Endothelial cell of umbilical vein (primary cell): ENCODE data around the gene USP6NL. TPM values are rescaled to one million over a fixed set of nuclear protein-coding genes. Genes with fewer than 3 reads are reported as not detected.

Experiments used
- BruUV-seq: library from RNA; stranded (reverse); fragments of 400-500 nt; replicated peaks from 2 replicates; lab custom pipeline; 2021; lab: Mats Ljungman, UMichigan
- CTCF ChIA-PET: fragments of 300-600, 350-600 bp; sonication (Branson Sonifier 250); formaldehyde crosslinking; loops from one replicate; lab custom pipeline; 2021; ENCODE audit warnings: antibody characterized with exemption, inconsistent platforms; lab: Charles Lee
- POLR2A ChIA-PET: fragments of 300-600, 350-600 bp; sonication (Branson Sonifier 250); formaldehyde crosslinking; loops from one replicate; lab custom pipeline; 2021; ENCODE audit warnings: antibody characterized with exemption, inconsistent platforms; lab: Charles Lee
- DNase-seq: peaks from one replicate; pipeline ENCODE4 v3.0.0-alpha.2; 2011; ENCODE audit warnings: low read depth, low spot score
- FAIRE-seq: peaks from 2 replicates; lab custom pipeline; 2011; peaks lifted over from hg19 to GRCh38; lab: Jason Lieb, UNC
- H2AFZ ChIP-seq: 2 replicates; pipeline ENCODE4 v1.6.0; 2012; ENCODE audit warnings: low read depth, low read length, control low read depth, inconsistent platforms
- H3K27ac ChIP-seq: 2 replicates; pipeline ENCODE4 v1.5.1; 2011; ENCODE audit warnings: low read depth, mild to moderate bottlenecking, control low read depth, low read length, moderate library complexity; ENCODE audit not compliant: insufficient read depth
- H3K27me3 ChIP-seq, 2 experiments: 2 replicates each; pipeline versions ENCODE4 v1.6.0 to v1.6.1; 2011; ENCODE audit warnings: low read length in 2 of 2, mixed read lengths in 1 of 2; ENCODE audit not compliant: control insufficient read depth in 2 of 2, insufficient read depth in 2 of 2
- H3K36me3 ChIP-seq, 2 experiments: 2 replicates in 1 of 2; 3 replicates in 1 of 2; pipeline ENCODE4 v1.5.1; 2011; ENCODE audit warnings: low read length in 2 of 2, mild to moderate bottlenecking in 1 of 2, moderate library complexity in 1 of 2; ENCODE audit not compliant: control insufficient read depth in 2 of 2, insufficient read depth in 2 of 2; ENCODE audit errors: extremely low read depth in 1 of 2
- H3K4me1 ChIP-seq: 3 replicates; pipeline ENCODE4 v1.5.1; 2011; ENCODE audit warnings: mild to moderate bottlenecking, low read length; ENCODE audit not compliant: control insufficient read depth, insufficient read depth; ENCODE audit errors: extremely low read depth
- H3K4me2 ChIP-seq: 2 replicates; pipeline ENCODE4 v1.6.1; 2011; ENCODE audit warnings: low read length, control low read depth, mixed read lengths; ENCODE audit not compliant: insufficient read depth
- H3K4me3 ChIP-seq, 3 experiments: fragments of 200-600 bp in 1 of 3; sonication (generic), shearing (Covaris generic) in 1 of 3; replicated peaks in 1 of 3; 2 replicates each; pipeline ENCODE4 v1.5.1; 2011 to 2016; ENCODE audit warnings: control low read depth in 3 of 3, low read length in 3 of 3, mild to moderate bottlenecking in 2 of 3, inconsistent platforms in 1 of 3, low read depth in 1 of 3, moderate library complexity in 1 of 3; ENCODE audit not compliant: insufficient read depth in 1 of 3
- H3K79me2 ChIP-seq: 2 replicates; pipeline ENCODE4 v1.6.0; 2012; ENCODE audit warnings: low read length, inconsistent platforms; ENCODE audit not compliant: control insufficient read depth, insufficient read depth
- H3K9ac ChIP-seq: replicated peaks from 2 replicates; pipeline ENCODE3; 2011; ENCODE audit warnings: low read length, control low read depth; ENCODE audit not compliant: insufficient read depth; ENCODE audit errors: extremely low read depth
- H3K9me1 ChIP-seq: replicated peaks from 3 replicates; pipeline ENCODE4 v1.6.0; 2011; ENCODE audit warnings: mild to moderate bottlenecking, low read length; ENCODE audit not compliant: control insufficient read depth, insufficient read depth; ENCODE audit errors: extremely low read depth
- H3K9me3 ChIP-seq: replicated peaks from 2 replicates; pipeline ENCODE4 v1.5.1; 2012; ENCODE audit warnings: low read length, inconsistent platforms; ENCODE audit not compliant: control insufficient read depth, insufficient read depth
- H4K20me1 ChIP-seq: replicated peaks from 2 replicates; pipeline ENCODE3; 2011; ENCODE audit warnings: mild to moderate bottlenecking, low read length; ENCODE audit not compliant: control insufficient read depth, insufficient read depth; ENCODE audit errors: extremely low read depth
- EZH2 ChIP-seq: IDR thresholded peaks from 2 replicates; pipeline ENCODE4 v1.6.1; 2012; ENCODE audit warnings: borderline replicate concordance, low read depth, mild to moderate bottlenecking, moderate library complexity, low read length, inconsistent platforms; ENCODE audit not compliant: severe bottlenecking
- FOS ChIP-seq: IDR thresholded peaks from 2 replicates; pipeline ENCODE4 v1.6.1; 2011; ENCODE audit warnings: mild to moderate bottlenecking, low read length, moderate library complexity, borderline replicate concordance; ENCODE audit not compliant: insufficient read depth
- GATA2 ChIP-seq: IDR thresholded peaks from 2 replicates; pipeline ENCODE4 v1.7.0; 2011; ENCODE audit warnings: low read depth, mild to moderate bottlenecking, moderate library complexity, mixed read lengths, low read length; ENCODE audit not compliant: insufficient read length, insufficient read depth
- JUN ChIP-seq: IDR thresholded peaks from 2 replicates; pipeline ENCODE4 v1.6.1; 2011; ENCODE audit warnings: borderline replicate concordance, low read depth; ENCODE audit not compliant: insufficient read length, insufficient read depth
- MYC ChIP-seq: IDR thresholded peaks from one replicate; pipeline ENCODE4 v1.6.1; 2011; ENCODE audit warnings: mild to moderate bottlenecking, low read depth, low read length
- POLR2A ChIP-seq: IDR thresholded peaks from 2 replicates; pipeline ENCODE4 v1.6.1; 2012; ENCODE audit warnings: low read depth, mild to moderate bottlenecking, control low read depth, low read length
- POLR2AphosphoS5 ChIP-seq: IDR thresholded peaks from 2 replicates; pipeline ENCODE4 v1.6.1; 2012; ENCODE audit warnings: low read depth, mild to moderate bottlenecking, control low read depth, low read length, moderate library complexity; ENCODE audit not compliant: insufficient read depth
- dilution Hi-C: fragments of 300-500 bp; cut with MboI; formaldehyde crosslinking; loops from one replicate; pipeline ENCODE4 v1.15.0; 2019; ENCODE audit warnings: low sequenced_read_pairs; ENCODE audit not compliant: extremely low pct_ligation_motif_present
- intact Hi-C: fragments of 100-400 bp; cut with micrococcal nuclease; formaldehyde crosslinking; loops from one replicate; pipeline ENCODE4 v1.10.0; 2022
- polyA plus RNA-seq, 4 experiments: library from polyadenylated mRNA; depleted of rRNA in 3 of 4; stranded (reverse) in 3 of 4; unstranded in 1 of 4; fragments of >200 nt; gene quantifications; 2 replicates each; pipeline versions ENCODE4 v1.2.1 to v1.2.3, GENCODE V29; 2011 to 2012; ENCODE audit warnings: missing spikeins in 1 of 4
- total RNA-seq: library from RNA; stranded (reverse); gene quantifications from 2 replicates; pipeline ENCODE4 v1.2.3, GENCODE V29; 2021
- TF ChIP-seq, protein P1 (sequence below), 2 donors: IDR thresholded peaks; 1 replicate in 1 of 2; 2 replicates in 1 of 2; pipeline ENCODE4 v1.5.1; 2011; ENCODE audit warnings: low read length in 2 of 2, mild to moderate bottlenecking in 2 of 2, moderate library complexity in 2 of 2, control low read depth in 1 of 2, inconsistent platforms in 1 of 2, low read depth in 1 of 2; ENCODE audit not compliant: insufficient read depth in 1 of 2; ENCODE audit errors: extremely low read depth in 1 of 2
- TF ChIP-seq, protein P2 (sequence below): IDR thresholded peaks from 2 replicates; pipeline ENCODE4 v1.6.1; 2011; ENCODE audit not compliant: insufficient read depth, insufficient read length

Gene USP6NL
- total and polyA plus RNA-seq, 2 donors (not counting 3 experiments of a cell fraction or from before 2014, with no cell fraction given): 13.5 to 29.2 TPM

DNA sequence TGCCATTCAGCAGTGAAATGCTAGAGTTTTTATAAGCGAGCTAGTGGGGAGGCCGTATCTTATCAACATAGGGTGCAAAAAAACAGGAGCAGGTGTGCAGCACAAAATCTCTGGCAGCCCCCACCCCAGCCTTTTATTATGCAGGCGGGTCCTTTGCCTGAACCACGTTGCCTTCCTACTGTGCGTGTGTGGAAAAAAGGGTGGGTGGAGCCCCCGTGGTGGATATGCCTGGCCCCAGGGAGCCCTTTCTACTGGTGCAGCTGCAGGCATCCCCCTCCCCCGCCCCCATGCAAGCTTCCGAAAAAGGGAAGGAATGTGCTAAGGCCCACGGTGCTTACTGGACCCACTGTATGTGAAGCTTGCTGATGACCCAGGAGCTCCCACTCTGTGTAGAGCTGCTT lies 175.9 kb downstream of the USP6NL start:
- ChIA-PET POLR2A (no interaction called here), CTCF (interaction anchor here (0.6 to 2.2 kb wide), 3 partner anchors 11 to 529 kb away, joined by 3 to 7 read pairs (median 3); no protein-coding TSS in a partner anchor)
- no TSS peak for BruUV-seq
- no peaks in the 10 kb centered on the region for H3K9me1 ChIP-seq
- H3K9ac ChIP-seq: no peak overlapping the region
- H3K36me3 ChIP-seq: no peaks in the 10 kb centered on the region
- H4K20me1 ChIP-seq: no peaks in the 10 kb centered on the region
- no peaks in the 10 kb centered on the region for H3K9me3 ChIP-seq
- no peak overlapping the region for H3K27ac ChIP-seq
- H3K4me3 ChIP-seq: no peak overlapping the region
- intact Hi-C loops: no loop called here
- DNase-seq: no peak
- no peaks in the 10 kb centered on the region for H3K4me1 ChIP-seq
- no peaks in the 10 kb centered on the region for H3K79me2 ChIP-seq
- no peak overlapping the region for H3K4me2 ChIP-seq
- no peak for FAIRE-seq
- dilution Hi-C loops: no loop called here
- TF ChIP-seq, protein P1, sequence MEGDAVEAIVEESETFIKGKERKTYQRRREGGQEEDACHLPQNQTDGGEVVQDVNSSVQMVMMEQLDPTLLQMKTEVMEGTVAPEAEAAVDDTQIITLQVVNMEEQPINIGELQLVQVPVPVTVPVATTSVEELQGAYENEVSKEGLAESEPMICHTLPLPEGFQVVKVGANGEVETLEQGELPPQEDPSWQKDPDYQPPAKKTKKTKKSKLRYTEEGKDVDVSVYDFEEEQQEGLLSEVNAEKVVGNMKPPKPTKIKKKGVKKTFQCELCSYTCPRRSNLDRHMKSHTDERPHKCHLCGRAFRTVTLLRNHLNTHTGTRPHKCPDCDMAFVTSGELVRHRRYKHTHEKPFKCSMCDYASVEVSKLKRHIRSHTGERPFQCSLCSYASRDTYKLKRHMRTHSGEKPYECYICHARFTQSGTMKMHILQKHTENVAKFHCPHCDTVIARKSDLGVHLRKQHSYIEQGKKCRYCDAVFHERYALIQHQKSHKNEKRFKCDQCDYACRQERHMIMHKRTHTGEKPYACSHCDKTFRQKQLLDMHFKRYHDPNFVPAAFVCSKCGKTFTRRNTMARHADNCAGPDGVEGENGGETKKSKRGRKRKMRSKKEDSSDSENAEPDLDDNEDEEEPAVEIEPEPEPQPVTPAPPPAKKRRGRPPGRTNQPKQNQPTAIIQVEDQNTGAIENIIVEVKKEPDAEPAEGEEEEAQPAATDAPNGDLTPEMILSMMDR (IDR thresholded peaks at IDR 0.05; ENCODE audit: extremely low read depth in 1 of 2, insufficient read depth in 1 of 2, low read depth in 1 of 2, low read length in 2 of 2): no peak
- TF ChIP-seq GATA2 (no peak), JUN (no peak), FOS (no peak), POLR2A (no peak), EZH2 (no peak), MYC (no peak), POLR2AphosphoS5 (no peak)
- TF ChIP-seq, protein P2, sequence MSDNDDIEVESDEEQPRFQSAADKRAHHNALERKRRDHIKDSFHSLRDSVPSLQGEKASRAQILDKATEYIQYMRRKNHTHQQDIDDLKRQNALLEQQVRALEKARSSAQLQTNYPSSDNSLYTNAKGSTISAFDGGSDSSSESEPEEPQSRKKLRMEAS: no peak
- H2AFZ ChIP-seq: no peak overlapping the region
- peaks cover 0 to 4% of the 10 kb centered on the region in 2 experiments for H3K27me3 ChIP-seq
